ENCODE data around the gene UGP2.
"Not testable (repeated sequence)": the region's sequence is repeated elsewhere in the genome, so short reads cannot be mapped to it uniquely, and the experiment has no call there.

The UGP2 gene

GRCh38 chr2:63840785-63841253, 877 bp upstream of the UGP2 start:
- DNase-seq = peak; percentile 85

- DNase-seq = no peak
These were observed 709 bp downstream of the UGP2 start for GRCh38 chr2:63842149-63843061.

- no peak for DNase-seq
These were observed 1.4 kb downstream of the UGP2 start for GRCh38 chr2:63843093-63843492.

GRCh38 chr2:63843791-63844190, 2.1 kb downstream of the UGP2 start:
- DNase-seq = no peak

DNA sequence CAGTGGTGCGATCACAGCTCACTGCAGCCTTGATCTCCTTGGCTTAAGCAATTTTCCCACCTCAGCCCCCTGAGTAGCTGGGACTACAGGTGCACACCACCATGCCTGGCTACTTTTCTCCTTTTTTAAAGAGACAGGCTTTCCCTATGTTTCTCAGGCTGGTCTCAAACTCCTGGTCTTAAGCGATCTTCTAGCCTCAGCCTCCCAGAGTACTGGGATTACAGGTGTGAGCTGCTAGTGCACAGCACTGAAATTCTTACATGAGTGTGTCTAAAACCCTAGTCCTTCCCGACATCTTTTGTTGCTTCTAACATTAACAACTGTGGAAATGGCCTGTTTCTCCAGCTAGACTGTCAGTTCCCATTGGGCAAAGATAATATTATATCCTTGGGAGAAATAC, 2.9 kb downstream of the UGP2 start:
- DNase-seq = no peak

GRCh38 chr2:63845866-63846265, 4.2 kb downstream of the UGP2 start:
- DNase-seq = no peak

DNA sequence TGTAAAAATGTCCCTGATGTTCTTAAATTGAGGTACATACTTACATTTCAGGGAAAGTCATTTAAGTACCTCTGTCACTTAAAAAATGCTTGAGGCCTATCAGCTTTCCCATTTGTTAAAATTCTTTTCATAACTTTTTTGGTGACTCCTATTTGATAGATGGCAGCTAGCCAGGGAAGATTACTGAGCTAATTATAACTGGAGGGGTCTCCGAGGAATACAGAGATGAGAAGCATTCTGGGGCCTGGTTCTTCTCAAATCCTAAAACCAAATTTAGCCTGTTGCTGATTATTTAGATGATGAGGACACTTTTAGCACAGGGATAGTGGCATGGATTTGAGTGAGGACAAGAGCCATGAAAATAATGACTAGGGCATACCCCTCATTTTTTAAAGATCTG, 4.8 kb downstream of the UGP2 start:
- no peak for DNase-seq

DNA sequence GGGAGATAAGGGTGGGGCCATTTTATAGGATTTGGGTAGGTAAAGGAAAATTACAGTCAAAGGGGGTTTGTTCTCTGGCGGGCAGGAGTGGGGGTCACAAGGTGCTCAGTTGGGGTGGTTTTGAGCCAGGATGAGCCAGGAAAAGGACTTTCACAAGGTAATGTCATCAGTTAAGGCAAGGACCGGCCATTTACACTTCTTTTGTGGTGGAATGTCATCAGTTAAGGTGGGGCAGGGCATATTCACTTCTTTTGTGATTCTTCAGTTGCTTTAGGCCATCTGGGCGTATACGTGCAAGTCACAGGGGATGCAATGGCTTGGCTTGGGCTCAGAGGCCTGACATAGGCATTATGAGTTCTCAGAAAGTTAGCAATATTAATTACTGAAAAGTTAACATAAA, 5.9 kb downstream of the UGP2 start:
- DNase-seq = not testable (repeated sequence)

DNA sequence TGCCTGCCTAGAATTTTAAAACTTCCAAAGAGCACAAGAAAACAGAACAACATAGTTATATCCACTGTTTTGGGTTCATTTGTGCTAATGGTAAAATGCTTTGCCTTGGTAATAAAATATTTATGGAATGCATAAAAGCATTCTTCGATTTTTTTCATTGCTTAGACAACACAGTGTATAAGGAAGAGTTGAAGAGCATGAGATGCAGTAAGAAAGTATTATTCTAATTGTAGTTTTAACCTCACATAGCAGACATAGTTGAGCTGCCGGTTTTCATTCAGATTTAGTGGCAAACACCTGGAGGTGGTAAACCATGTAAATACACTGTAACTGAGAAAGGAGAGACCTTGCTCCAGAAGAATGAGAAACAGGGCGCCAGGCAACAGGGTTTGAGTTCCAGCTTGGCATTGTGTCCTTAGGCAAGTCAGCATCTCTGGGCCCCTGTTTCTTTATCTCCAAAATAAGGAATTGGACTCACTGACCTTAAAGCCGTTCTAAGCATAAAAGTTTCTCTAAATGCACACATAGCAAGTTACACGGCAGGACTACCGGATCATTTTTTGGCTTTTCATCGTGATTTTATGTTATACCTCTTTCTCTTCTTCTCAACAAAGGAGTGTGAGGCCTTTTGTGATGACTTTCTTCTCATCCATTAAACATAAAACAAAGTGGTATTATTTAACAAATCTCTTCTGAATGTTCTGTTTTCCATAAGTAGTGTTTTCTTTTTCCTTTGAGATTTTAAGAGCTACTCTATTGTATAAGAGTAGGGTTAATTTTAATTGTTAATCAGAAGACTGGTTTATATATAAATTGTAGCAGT, 7.9 kb downstream of the UGP2 start:
- no peak for DNase-seq

DNA sequence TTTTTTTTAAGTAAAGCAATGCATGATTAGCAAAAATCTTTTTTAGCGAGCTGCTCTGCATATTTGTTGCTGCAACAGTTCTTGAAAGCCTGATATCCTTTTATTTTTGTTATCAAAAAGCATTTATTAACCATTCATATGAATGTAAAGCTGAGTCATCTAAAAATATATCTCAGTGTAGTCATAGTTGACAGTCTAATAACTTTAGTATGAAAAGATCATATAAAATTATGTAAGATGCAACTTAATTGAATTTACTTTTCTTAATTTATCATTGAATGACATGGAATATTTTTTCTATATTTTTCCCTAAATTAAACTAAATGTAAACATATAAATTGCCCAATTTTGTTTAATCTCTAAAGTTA, 8.5 kb downstream of the UGP2 start:
- DNase-seq = no peak

- DNase-seq = no peak
These were observed 9.0 kb downstream of the UGP2 start for GRCh38 chr2:63850649-63851048.

GRCh38 chr2:63851691-63852311, 10.1 kb downstream of the UGP2 start:
- no peak for DNase-seq

- no peak for DNase-seq
These were observed 12.0 kb downstream of the UGP2 start for GRCh38 chr2:63853527-63854310.

DNA sequence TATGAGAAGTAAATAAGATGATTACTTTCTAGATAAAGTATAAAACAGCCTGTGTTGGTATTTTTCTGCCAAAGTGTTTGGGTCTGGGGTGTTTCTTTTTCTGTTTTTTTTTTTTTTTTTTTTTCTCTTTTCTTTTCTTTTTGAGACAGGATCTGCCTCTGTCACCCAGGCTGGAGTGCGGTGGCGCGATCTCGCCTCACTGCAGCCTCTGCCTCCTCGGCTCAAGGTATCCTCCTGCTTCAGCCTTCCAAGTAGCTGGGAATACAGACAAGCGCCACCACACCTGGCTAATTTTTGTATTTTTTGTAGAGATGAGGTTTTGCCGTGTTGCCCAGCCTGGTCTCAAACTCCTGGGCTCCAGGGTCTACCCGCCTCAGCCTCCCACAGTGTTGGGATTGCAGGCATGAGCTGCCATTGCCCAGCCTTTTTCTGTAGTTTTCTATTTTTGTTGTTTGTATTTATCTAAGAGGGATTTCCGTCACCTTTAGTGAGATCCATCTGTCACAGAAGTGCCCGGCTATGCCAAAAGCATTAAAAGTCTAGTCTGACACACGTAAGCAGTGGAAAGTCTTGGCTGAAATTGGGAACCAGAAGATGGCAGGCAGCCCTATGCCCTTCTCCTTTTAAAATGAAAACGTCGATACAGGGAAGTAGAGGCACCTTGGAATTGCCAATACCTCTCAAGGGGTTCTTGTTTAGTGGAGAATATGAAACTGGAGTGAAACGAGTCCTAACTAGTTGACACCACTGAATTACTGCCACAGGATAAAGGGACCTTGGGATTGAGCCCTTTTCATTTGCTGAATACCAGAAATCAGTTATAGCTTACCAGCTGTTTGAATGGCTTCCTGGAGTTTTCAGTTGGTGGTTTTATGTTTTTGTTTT, 14.0 kb downstream of the UGP2 start:
- no peak for DNase-seq

GRCh38 chr2:63856303-63856603, 14.6 kb downstream of the UGP2 start:
- no peak for DNase-seq

GRCh38 chr2:63858291-63858690, 16.6 kb downstream of the UGP2 start:
- DNase-seq = no peak

DNA sequence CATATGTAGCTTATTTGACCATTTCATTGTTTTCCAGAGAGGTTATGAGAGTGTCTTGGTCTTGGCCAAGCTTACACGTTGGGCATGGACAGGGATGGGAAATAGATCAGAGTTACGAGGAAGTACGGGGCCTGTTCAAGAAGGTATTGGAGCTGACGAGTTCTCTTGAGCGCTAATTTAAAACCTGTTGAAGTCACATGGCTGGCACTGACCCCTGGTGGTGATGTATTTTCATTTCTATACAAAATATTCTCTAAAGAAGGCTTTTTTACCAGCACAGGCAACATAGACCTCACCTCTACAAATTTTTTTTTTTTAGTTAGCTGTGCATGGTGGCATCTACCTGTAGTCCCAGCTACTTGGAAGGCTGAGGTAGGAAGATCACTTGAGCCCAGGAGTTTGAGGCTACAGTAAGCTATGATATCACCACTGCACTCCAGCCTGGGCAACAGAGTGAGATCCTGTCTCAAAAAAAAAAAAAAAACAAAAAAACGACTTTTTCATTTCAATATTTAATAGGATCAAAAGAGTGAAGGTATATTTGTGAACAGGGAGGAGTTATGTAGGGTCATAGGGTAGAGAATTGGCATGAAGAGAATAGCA, 19.6 kb downstream of the UGP2 start:
- DNase-seq = no peak

GRCh38 chr2:63862806-63863205, 21.1 kb downstream of the UGP2 start:
- no peak for DNase-seq

DNA sequence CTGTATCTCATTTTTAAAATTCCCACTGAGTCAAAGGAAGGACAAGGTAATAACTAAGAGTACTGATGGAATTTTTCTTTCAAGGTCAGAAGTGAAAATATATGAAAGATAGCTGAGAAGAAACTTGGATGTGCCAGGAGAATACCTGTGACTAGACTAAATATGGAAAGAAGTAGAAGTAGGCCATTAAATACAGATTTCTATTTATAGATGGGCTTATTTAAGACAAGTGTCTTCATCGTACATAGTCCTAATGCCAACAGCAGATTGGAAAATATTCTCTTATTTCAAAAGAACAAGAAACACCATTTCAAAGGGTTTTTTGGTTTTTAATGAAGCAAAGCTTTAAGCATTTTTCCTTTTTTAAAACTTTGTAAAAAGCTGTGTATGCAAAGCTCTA, 22.0 kb downstream of the UGP2 start:
- DNase-seq = no peak

GRCh38 chr2:63865159-63865799, 23.6 kb downstream of the UGP2 start:
- DNase-seq = no peak

All from NCI-H1436 treated with DMSO at 0.1 percent for 48 hours (cell line).